Neural progenitor cell (in vitro differentiated cells): ENCODE measurements around the gene GABRG3. TPM values are rescaled to one million over a fixed set of nuclear protein-coding genes. Genes with fewer than 3 reads are reported as not detected.

ENCODE experiments used
- DNase-seq: peaks from one replicate; pipeline ENCODE4 v3.0.0-alpha.2; 2016; ENCODE audit warnings: low spot score
- H2AFZ ChIP-seq: fragments of 200-600 bp; sonication (generic); replicated peaks from 2 replicates; pipeline ENCODE4 v1.6.1; 2016; ENCODE audit warnings: antibody characterized with exemption
- H3F3A ChIP-seq: fragments of 200-600 bp; sonication (generic); 2 replicates; pipeline ENCODE4 v1.6.1; 2016; ENCODE audit warnings: antibody characterized with exemption, low read depth
- H3K27ac ChIP-seq: fragments of 200-600 bp; sonication (generic); 2 replicates; pipeline ENCODE4 v1.5.1; 2016; ENCODE audit warnings: mild to moderate bottlenecking
- H3K27me3 ChIP-seq: fragments of 200-600 bp; sonication (generic); 2 replicates; pipeline ENCODE4 v1.6.1; 2016; ENCODE audit warnings: mild to moderate bottlenecking, moderate library complexity
- H3K36me3 ChIP-seq: fragments of 200-600 bp; sonication (generic); 2 replicates; pipeline ENCODE4 v1.5.1; 2016
- H3K4me1 ChIP-seq: fragments of 200-600 bp; sonication (generic); 2 replicates; pipeline ENCODE4 v1.6.1; 2016; ENCODE audit warnings: mixed run types
- H3K4me2 ChIP-seq: fragments of 200-600 bp; sonication (generic); 2 replicates; pipeline ENCODE4 v1.6.1; 2016
- H3K4me3 ChIP-seq: fragments of 200-600 bp; sonication (generic); 2 replicates; pipeline ENCODE4 v1.5.1; 2016
- H3K79me2 ChIP-seq: fragments of 200-600 bp; sonication (generic); 2 replicates; pipeline ENCODE4 v1.6.1; 2016; ENCODE audit warnings: low read depth
- H3K9ac ChIP-seq: fragments of 200-600 bp; sonication (generic); 2 replicates; pipeline ENCODE4 v1.6.1; 2016
- H3K9me3 ChIP-seq: fragments of 200-600 bp; sonication (generic); 2 replicates; pipeline ENCODE4 v1.5.1; 2016; ENCODE audit warnings: low read depth
- H4K20me1 ChIP-seq: fragments of 200-600 bp; sonication (generic); 2 replicates; pipeline ENCODE4 v1.6.1; 2016; ENCODE audit warnings: low read depth
- H3K27ac Mint-ChIP-seq: 3 replicates; pipeline ENCODE4 v1.8.0; 2021; ENCODE audit warnings: mixed read lengths
- H3K27me3 Mint-ChIP-seq: 2 replicates; pipeline ENCODE4 v1.8.0; 2022; ENCODE audit warnings: low read depth, mild to moderate bottlenecking, inconsistent platforms, moderate library complexity, mixed read lengths; ENCODE audit not compliant: insufficient read depth
- H3K36me3 Mint-ChIP-seq: 3 replicates; pipeline ENCODE4 v1.8.0; 2021; ENCODE audit warnings: mixed read lengths
- H3K4me1 Mint-ChIP-seq: 3 replicates; pipeline ENCODE4 v1.8.0; 2021; ENCODE audit warnings: mixed read lengths
- H3K4me3 Mint-ChIP-seq: 3 replicates; pipeline ENCODE4 v1.8.0; 2021; ENCODE audit warnings: mild to moderate bottlenecking, moderate library complexity, mixed read lengths
- H3K9me3 Mint-ChIP-seq: 3 replicates; pipeline ENCODE4 v1.8.0; 2020; ENCODE audit warnings: mixed read lengths
- EZH2 ChIP-seq: fragments of 200-600 bp; sonication (generic); IDR thresholded peaks from 2 replicates; pipeline ENCODE4 v1.6.1; 2017; ENCODE audit warnings: antibody characterized with exemption, mild to moderate bottlenecking, moderate library complexity
- EZH2phosphoT487 ChIP-seq: fragments of 200-600 bp; sonication (generic); IDR thresholded peaks from 2 replicates; pipeline ENCODE4 v1.6.1; 2017; ENCODE audit warnings: antibody characterized with exemption
- total RNA-seq: library from RNA; depleted of rRNA; stranded (reverse); fragments of >200 nt; gene quantifications from 2 replicates; pipeline ENCODE4 v1.2.3, GENCODE V29; 2015; ENCODE audit warnings: low replicate concordance
- TF ChIP-seq, protein P1 (sequence below): fragments of 200-600 bp; sonication (generic); IDR thresholded peaks from 2 replicates; pipeline ENCODE4 v1.5.1; 2017; ENCODE audit warnings: antibody characterized with exemption, mild to moderate bottlenecking

GABRG3 gene
- total RNA-seq, 1 donor from 2014 or later, result 3.4 TPM

DNA sequence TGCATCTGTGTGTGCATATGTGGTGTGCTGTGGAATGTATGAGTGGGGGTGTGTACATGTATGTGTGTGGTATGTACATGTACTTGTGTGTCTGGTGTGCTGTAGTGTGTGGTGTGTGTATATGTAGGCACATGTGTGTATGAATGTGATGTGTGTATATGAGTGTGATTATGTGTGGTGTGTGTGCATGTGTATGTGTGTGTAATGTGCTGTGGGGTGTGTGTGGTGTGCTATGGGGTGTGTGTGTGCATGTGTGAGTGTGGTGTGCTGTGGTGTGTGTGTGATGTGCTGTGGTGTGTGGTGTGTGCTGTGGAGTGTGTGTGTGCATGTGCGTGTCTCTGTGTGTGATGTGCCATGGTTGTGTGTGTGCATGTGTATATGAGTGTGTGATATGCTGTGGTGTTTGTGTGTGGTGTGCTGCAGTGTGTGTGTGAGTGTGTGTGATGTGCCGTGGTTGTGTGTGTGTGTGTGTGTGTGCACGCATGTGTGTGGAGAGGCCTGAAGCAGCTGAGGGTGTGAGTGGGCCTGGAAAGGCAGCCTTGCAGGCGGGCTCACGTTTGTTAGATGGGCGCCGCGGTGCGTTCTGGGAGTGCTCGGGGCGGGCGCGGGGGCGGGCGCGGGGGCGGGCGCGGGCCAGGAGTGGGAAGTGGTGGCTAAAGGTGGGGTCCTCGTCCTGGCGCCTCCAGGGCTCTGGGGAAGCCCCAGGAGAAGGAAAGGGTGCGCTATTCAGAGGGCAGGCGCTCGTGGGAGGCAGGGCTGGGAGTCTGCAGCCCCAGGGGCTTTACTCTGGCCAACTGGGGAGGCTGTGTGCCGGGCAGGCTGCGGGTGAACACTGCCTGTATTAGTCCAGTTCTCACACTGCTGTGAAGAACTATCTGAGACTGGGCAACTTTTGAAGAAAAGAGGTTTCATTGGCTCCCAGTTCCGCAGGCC lies 116.9 kb downstream of the GABRG3 start:
- Histone ChIP-seq H3K9me3 (no peaks in the 10 kb centered on the region), H3K4me3 (no peak overlapping the region), H3K79me2 (no peaks in the 10 kb centered on the region), H3K27ac (no peak overlapping the region), H3F3A (no peaks in the 10 kb centered on the region), H3K27me3 (no peaks in the 10 kb centered on the region), H3K4me2 (no peak overlapping the region), H4K20me1 (no peaks in the 10 kb centered on the region), H3K4me1 (peaks cover 9% of the 10 kb centered on the region), H3K9ac (no peak overlapping the region), H2AFZ (no peak overlapping the region), H3K36me3 (no peaks in the 10 kb centered on the region)
- Mint-ChIP-seq H3K27me3 (peaks cover 4% of the 10 kb centered on the region), H3K27ac (no peak overlapping the region), H3K9me3 (peaks cover 9% of the 10 kb centered on the region), H3K4me1 (peaks cover 28% of the 10 kb centered on the region), H3K36me3 (no peaks in the 10 kb centered on the region), H3K4me3 (no peak overlapping the region)
- no peak for DNase-seq
- TF ChIP-seq, protein P1, sequence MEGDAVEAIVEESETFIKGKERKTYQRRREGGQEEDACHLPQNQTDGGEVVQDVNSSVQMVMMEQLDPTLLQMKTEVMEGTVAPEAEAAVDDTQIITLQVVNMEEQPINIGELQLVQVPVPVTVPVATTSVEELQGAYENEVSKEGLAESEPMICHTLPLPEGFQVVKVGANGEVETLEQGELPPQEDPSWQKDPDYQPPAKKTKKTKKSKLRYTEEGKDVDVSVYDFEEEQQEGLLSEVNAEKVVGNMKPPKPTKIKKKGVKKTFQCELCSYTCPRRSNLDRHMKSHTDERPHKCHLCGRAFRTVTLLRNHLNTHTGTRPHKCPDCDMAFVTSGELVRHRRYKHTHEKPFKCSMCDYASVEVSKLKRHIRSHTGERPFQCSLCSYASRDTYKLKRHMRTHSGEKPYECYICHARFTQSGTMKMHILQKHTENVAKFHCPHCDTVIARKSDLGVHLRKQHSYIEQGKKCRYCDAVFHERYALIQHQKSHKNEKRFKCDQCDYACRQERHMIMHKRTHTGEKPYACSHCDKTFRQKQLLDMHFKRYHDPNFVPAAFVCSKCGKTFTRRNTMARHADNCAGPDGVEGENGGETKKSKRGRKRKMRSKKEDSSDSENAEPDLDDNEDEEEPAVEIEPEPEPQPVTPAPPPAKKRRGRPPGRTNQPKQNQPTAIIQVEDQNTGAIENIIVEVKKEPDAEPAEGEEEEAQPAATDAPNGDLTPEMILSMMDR, result no peak
- TF ChIP-seq EZH2phosphoT487, result no peak
- no peak for TF ChIP-seq EZH2

DNA sequence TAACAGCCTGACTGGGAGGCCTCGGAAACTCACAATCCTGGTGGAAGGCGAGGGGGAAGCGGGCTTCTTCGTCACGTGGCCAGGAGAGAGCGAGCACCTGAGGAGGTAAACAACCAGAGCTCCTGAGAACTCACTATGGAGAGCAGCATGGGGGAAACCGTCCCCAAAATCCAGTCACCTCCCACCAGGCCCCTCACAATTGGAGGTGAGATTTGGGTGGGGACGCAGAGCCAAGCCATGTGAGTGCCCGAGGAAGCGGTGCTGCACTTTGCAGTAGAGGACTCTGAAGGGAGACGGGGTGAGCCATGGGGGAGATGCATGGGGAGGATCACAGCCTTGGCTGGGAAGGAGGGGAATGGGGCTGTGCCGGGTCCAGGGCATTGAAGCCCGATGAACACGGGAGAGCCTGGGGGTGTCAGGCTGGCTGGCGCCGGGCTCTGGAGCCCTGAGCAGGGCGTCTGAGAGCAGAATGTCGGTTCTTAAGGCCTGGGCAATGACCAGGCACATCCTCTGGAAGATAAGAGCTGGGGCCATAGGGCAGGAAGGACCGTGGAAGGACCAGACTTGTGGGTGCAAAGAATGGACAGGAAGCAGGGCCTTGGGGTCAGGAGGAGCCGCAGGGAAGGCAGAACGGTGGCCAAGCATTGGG lies 117.7 kb downstream of the GABRG3 start:
- no peak overlapping the region for H3K9ac ChIP-seq
- H3K36me3 ChIP-seq, result no peaks in the 10 kb centered on the region
- H3K9me3 Mint-ChIP-seq, result peaks cover 9% of the 10 kb centered on the region
- H3K27me3 ChIP-seq, result no peaks in the 10 kb centered on the region
- H3K27ac ChIP-seq, result no peak overlapping the region
- peaks cover 4% of the 10 kb centered on the region for H3K27me3 Mint-ChIP-seq
- H3K36me3 Mint-ChIP-seq, result no peaks in the 10 kb centered on the region
- H2AFZ ChIP-seq, result no peak overlapping the region
- TF ChIP-seq EZH2phosphoT487 (no peak), EZH2 (no peak)
- TF ChIP-seq, protein P1, result no peak
- H3K4me3 Mint-ChIP-seq, result no peak overlapping the region
- H3K4me2 ChIP-seq, result no peak overlapping the region
- no peak overlapping the region for H3K27ac Mint-ChIP-seq
- no peak overlapping the region for H3K4me3 ChIP-seq
- peaks cover 30% of the 10 kb centered on the region for H3K4me1 Mint-ChIP-seq
- no peak for DNase-seq
- peaks cover 9% of the 10 kb centered on the region for H3K4me1 ChIP-seq
- H3K9me3 ChIP-seq, result no peaks in the 10 kb centered on the region
- H3K79me2 ChIP-seq, result no peaks in the 10 kb centered on the region
- H3F3A ChIP-seq, result no peaks in the 10 kb centered on the region
- H4K20me1 ChIP-seq, result no peaks in the 10 kb centered on the region

DNA sequence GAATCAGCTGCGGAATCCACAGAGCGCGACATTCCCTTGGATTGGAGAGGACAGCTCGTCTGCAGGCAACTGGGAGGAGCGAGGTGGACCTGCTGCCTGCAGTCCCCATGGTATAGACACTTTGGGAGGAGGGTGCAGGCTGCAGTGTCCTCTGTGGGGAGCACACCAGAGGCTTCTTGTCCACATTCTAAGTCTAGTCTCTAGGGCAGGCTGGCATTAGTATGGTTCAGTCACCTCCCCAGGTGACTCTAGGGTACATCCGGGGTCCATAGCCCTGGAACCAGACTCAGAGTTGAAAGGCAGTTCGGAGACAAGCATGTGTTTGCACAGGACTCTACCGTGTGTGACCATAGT lies 118.2 kb downstream of the GABRG3 start:
- Histone ChIP-seq H3K9me3 (no peaks in the 10 kb centered on the region), H3K9ac (no peak overlapping the region), H3K27ac (no peak overlapping the region), H3F3A (no peaks in the 10 kb centered on the region), H3K79me2 (no peaks in the 10 kb centered on the region), H2AFZ (no peak overlapping the region), H3K4me3 (no peak overlapping the region), H4K20me1 (no peaks in the 10 kb centered on the region), H3K4me1 (peaks cover 9% of the 10 kb centered on the region), H3K4me2 (no peak overlapping the region), H3K27me3 (no peaks in the 10 kb centered on the region), H3K36me3 (no peaks in the 10 kb centered on the region)
- peaks cover 32% of the 10 kb centered on the region for H3K4me1 Mint-ChIP-seq
- no peak for DNase-seq
- H3K9me3 Mint-ChIP-seq, result peaks cover 9% of the 10 kb centered on the region
- TF ChIP-seq EZH2 (no peak), EZH2phosphoT487 (no peak)
- TF ChIP-seq, protein P1, result no peak
- no peak overlapping the region for H3K4me3 Mint-ChIP-seq
- H3K27ac Mint-ChIP-seq, result no peak overlapping the region
- no peaks in the 10 kb centered on the region for H3K36me3 Mint-ChIP-seq
- peaks cover 4% of the 10 kb centered on the region for H3K27me3 Mint-ChIP-seq
